NT2/D1 (cell line): ENCODE measurements around the gene VSIG1.

Experiments
- SUZ12 ChIP-seq: IDR thresholded peaks from 2 replicates; pipeline ENCODE4 v1.6.1; 2011; ENCODE audit not compliant: insufficient read length, insufficient read depth; ENCODE audit errors: extremely low read depth
- YY1 ChIP-seq: IDR thresholded peaks from 2 replicates; pipeline ENCODE4 v1.6.1; 2011; ENCODE audit not compliant: insufficient read length, insufficient read depth
- ZNF274 ChIP-seq: IDR thresholded peaks from 2 replicates; pipeline ENCODE4 v1.6.1; 2011; ENCODE audit warnings: mild to moderate bottlenecking, low read depth, low read length

DNA sequence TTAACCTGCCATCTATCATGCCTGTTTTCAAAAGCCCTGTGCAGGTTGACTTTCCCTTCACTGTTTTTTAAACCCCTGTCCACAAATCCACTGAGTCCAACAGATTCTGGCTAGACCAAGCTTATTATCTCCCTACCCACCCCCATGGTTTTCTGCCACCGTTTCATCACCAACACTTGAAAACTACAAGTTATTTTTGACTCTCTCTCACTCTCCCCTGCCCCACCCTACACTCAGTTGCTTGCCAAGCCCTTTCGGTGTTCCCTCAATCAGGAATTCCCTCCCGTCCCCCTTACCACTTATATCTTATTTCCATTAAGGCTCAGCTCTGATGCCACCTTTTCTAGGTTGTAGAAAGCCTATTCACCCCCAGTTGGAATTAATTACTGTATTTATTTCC, 76.4 kb downstream of the VSIG1 start:
- no peak for TF ChIP-seq ZNF274
- no peak for TF ChIP-seq YY1
- no peak for TF ChIP-seq SUZ12
